Muscle of leg (tissue), 11 donors: ENCODE results near the gene HIPK2. TPM values are rescaled to one million over a fixed set of nuclear protein-coding genes. Genes with fewer than 3 reads are reported as not detected.

Experiments
- DNase-seq: peaks from one replicate; pipeline ENCODE4 v3.0.0; 2013
- H3K27ac ChIP-seq: one replicate; pipeline ENCODE4 v1.5.1; 2013; ENCODE audit warnings: mild to moderate bottlenecking, low read length, control low read depth
- H3K27me3 ChIP-seq: one replicate; pipeline ENCODE4 v1.6.1; 2013; ENCODE audit warnings: low read length; ENCODE audit not compliant: control insufficient read depth, insufficient read depth
- H3K36me3 ChIP-seq: one replicate; pipeline ENCODE4 v1.6.1; 2013; ENCODE audit warnings: low read length; ENCODE audit not compliant: control insufficient read depth, insufficient read depth
- H3K4me1 ChIP-seq: one replicate; pipeline ENCODE4 v1.6.1; 2013; ENCODE audit warnings: low read length; ENCODE audit not compliant: control insufficient read depth, insufficient read depth
- H3K4me3 ChIP-seq: one replicate; pipeline ENCODE4 v1.5.1; 2013; ENCODE audit warnings: low read length, control low read depth
- H3K9me3 ChIP-seq: replicated peaks from 2 replicates; pipeline ENCODE4 v1.6.1; 2013; ENCODE audit warnings: low read depth, low read length; ENCODE audit not compliant: control insufficient read depth
- WGBS: methylation state at CpG from one replicate; pipeline ENCODE4 v1.1.5; 2013; ENCODE audit warnings: missing lambda C conversion rate; ENCODE audit not compliant: insufficient coverage; 5-methylcytosine and 5-hydroxymethylcytosine counted together
- polyA plus RNA-seq, 8 donors: library from polyadenylated mRNA; unstranded; fragments of 120-200 nt; gene quantifications; one replicate each; pipeline versions ENCODE4 v1.2.1 to v1.2.3, GENCODE V29; 2013; ENCODE audit warnings: inconsistent platforms in 1 of 8, low replicate concordance in 1 of 8; ENCODE audit not compliant: insufficient read length in 8 of 8, insufficient read depth in 1 of 8
- total RNA-seq: library from RNA; stranded (reverse); fragments of 120-200 nt; gene quantifications from one replicate; pipeline ENCODE4 v1.2.4, GENCODE V29; 2013

HIPK2 gene
- total and polyA plus RNA-seq, 9 donors, result 6.6 to 14.2 (median 10.3) TPM

- H3K27me3 ChIP-seq, result no peaks in the 10 kb centered on the region
- peaks cover 36% of the 10 kb centered on the region for H3K36me3 ChIP-seq
- H3K4me1 ChIP-seq, result peaks cover 23% of the 10 kb centered on the region
- DNase-seq, result no peak
- no peaks in the 10 kb centered on the region for H3K9me3 ChIP-seq
- no peak overlapping the region for H3K4me3 ChIP-seq
- H3K27ac ChIP-seq, result no peak overlapping the region
Measured at GRCh38 chr7:139718141-139718540, 59.7 kb downstream of the HIPK2 start.

- no peak for DNase-seq
- H3K27me3 ChIP-seq, result no peaks in the 10 kb centered on the region
- H3K36me3 ChIP-seq, result peaks cover 36% of the 10 kb centered on the region
- H3K27ac ChIP-seq, result no peak overlapping the region
- no peaks in the 10 kb centered on the region for H3K9me3 ChIP-seq
- H3K4me1 ChIP-seq, result peaks cover 21% of the 10 kb centered on the region
- no peak overlapping the region for H3K4me3 ChIP-seq
- 98% methylated on average over 35 of the region's 39 CpGs for WGBS
Measured at GRCh38 chr7:139716156-139716942, 61.4 kb downstream of the HIPK2 start.

DNA sequence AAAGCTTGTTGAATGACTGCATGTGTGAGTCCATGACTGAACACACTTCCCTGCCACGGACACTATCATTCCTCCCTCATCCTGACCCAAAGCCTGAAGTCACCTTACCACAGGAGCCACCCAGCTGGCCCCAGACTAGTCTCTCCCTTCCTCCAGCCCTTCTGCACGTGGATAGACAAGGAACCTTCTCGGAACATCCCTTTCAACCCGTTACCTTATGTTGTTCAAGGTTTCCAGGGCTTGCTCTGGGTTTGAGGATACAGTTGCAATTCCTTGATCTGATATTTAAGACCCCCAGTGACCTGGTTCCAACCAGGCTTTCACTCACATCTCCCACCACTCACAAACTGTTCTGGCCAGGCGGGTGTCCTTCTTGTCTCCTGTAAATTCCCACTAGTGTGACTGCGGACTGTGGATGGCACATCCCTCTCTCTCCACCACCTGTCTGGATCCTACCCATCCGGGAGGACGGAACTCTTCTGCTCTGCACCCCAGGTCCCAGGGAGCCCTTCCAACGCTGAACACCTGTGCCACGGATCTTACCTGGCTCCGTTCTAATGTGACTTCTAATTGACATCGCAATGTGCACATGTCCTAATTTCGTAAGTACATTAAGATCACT is 62.5 kb downstream of the HIPK2 start:
- Histone ChIP-seq H3K27me3 (no peaks in the 10 kb centered on the region), H3K9me3 (no peaks in the 10 kb centered on the region), H3K36me3 (peaks cover 36% of the 10 kb centered on the region), H3K4me3 (no peak overlapping the region), H3K4me1 (peaks cover 16% of the 10 kb centered on the region), H3K27ac (no peak overlapping the region)
- no peak for DNase-seq
- 95% methylated on average over 9 of the region's 13 CpGs for WGBS

DNA sequence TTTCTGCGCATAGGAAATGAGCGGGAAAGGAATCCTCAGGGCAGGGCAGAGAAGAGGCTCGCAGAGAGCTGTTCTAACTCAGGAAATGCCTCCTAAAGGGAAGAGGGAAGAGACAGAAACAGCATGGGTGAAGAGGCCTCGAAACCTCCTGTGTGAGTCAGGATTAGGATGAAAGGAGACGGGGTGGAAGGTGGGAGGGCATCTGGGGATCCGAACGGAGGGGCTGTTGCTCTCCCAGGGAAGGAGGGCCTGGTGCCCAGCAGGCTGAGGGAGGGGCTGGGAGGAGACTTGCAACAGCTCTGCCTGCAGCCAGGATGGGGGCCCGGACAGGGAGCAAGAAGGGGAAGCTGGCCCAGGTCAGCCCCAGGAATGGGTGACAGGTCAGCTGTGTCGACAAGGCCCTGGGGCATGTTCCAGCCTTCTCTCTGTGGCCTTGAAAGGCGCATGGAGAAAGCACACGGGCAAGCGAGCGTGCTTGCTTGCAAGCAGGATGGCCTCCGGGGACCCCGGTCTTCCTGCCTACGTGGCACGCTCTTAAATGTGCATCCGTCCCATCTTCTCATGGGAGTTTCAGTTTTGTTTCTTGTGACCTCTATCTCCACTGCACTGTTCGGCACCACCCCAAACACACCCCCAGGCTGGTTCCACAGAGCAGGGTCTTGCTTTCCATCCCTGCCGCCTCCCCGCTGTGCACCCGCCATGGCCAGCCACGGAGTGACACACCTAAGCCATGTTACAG is 63.5 kb downstream of the HIPK2 start:
- H3K9me3 ChIP-seq, result no peaks in the 10 kb centered on the region
- peak; percentile 62 for DNase-seq
- H3K4me3 ChIP-seq, result no peak overlapping the region
- peak overlapping the region; percentile 59 for H3K27ac ChIP-seq
- WGBS, result 70% methylated on average over 20 of the region's 23 CpGs
- peaks cover 36% of the 10 kb centered on the region for H3K36me3 ChIP-seq
- H3K4me1 ChIP-seq, result peaks cover 21% of the 10 kb centered on the region
- H3K27me3 ChIP-seq, result no peaks in the 10 kb centered on the region

DNA sequence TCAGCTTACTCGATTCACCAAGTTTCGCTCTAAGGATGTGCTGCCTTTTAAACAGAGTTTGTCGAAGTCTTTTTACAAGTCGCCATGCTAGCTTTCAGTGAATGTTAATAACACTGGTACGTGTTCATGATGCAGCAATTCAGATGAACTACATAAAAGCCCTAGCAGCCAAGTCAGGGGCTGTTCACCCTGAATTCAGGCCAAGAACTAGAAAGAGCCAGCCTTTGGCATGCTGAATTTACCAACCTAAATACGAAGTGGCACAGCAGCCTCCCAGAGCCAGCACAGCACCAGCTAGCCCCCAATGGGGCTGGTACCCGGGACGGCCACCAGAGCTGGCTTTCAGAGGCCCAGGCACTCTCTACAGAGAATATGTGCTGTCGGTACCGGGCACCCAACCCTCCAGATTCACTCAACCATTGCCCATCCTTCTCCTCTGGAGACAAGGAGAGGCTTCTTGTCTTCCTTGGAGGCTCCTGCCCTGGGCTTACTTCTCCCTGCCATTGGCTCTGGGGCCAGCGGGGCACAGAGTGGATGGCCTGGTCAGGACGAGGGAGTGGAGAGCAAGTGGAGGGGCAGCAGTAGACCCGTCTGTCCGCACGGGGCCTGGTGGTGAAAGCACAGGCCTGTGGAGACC is 64.2 kb downstream of the HIPK2 start:
- DNase-seq, result no peak
- no peak overlapping the region for H3K4me3 ChIP-seq
- H3K9me3 ChIP-seq, result no peaks in the 10 kb centered on the region
- H3K27ac ChIP-seq, result peak overlapping the region; percentile 25
- H3K36me3 ChIP-seq, result peaks cover 36% of the 10 kb centered on the region
- 81% methylated on average over 13 of the region's 15 CpGs for WGBS
- H3K27me3 ChIP-seq, result no peaks in the 10 kb centered on the region
- peaks cover 21% of the 10 kb centered on the region for H3K4me1 ChIP-seq

GRCh38 chr7:139713061-139713460 is 64.7 kb downstream of the HIPK2 start:
- Histone ChIP-seq H3K27me3 (no peaks in the 10 kb centered on the region), H3K4me1 (peaks cover 21% of the 10 kb centered on the region), H3K4me3 (no peak overlapping the region), H3K9me3 (no peaks in the 10 kb centered on the region), H3K36me3 (peaks cover 36% of the 10 kb centered on the region), H3K27ac (no peak overlapping the region)
- no peak for DNase-seq
- WGBS, result 78% methylated on average over 6 of the region's 9 CpGs

- H3K36me3 ChIP-seq, result peaks cover 41% of the 10 kb centered on the region
- peaks cover 21% of the 10 kb centered on the region for H3K4me1 ChIP-seq
- H3K27ac ChIP-seq, result no peak overlapping the region
- DNase-seq, result no peak
- H3K4me3 ChIP-seq, result no peak overlapping the region
- no peaks in the 10 kb centered on the region for H3K27me3 ChIP-seq
- no peaks in the 10 kb centered on the region for H3K9me3 ChIP-seq
- 58% methylated on average over 9 of the region's 11 CpGs for WGBS
Measured at GRCh38 chr7:139711991-139712743, 65.6 kb downstream of the HIPK2 start.

DNA sequence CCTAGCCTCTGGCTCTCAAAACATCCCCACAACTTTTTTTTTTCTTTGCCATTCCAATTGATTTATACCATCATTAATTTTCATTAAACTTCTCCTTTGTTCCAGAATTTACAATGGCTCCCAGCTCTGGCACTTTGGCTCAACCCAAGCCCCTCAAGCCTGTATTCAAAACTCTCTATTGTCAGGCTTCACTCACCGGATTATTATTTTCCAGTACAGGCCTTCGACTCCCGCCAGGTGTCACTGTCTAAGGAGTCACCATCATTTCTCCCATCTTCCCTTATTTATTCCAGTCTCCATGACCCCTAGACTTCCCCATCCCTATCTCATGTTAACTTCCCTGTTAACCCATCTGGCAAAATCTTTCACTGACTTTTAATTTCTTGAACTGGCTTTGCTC is 67.8 kb downstream of the HIPK2 start:
- no peak overlapping the region for H3K27ac ChIP-seq

GRCh38 chr7:139709485-139709884 is 68.3 kb downstream of the HIPK2 start:
- peaks cover 25% of the 10 kb centered on the region for H3K4me1 ChIP-seq
- peak; percentile 78 for DNase-seq
- H3K4me3 ChIP-seq, result no peak overlapping the region
- H3K9me3 ChIP-seq, result no peaks in the 10 kb centered on the region
- 13% methylated on average over 1 of the region's 2 CpGs for WGBS
- H3K27ac ChIP-seq, result no peak overlapping the region
- peaks cover 19% of the 10 kb centered on the region for H3K36me3 ChIP-seq
- no peaks in the 10 kb centered on the region for H3K27me3 ChIP-seq

More for the DNA sequence above, 67.8 kb downstream of the HIPK2 start:
- H3K4me3 ChIP-seq, result no peak overlapping the region
- H3K4me1 ChIP-seq, result peaks cover 27% of the 10 kb centered on the region
- H3K27me3 ChIP-seq, result no peaks in the 10 kb centered on the region
- no peaks in the 10 kb centered on the region for H3K9me3 ChIP-seq
- peaks cover 25% of the 10 kb centered on the region for H3K36me3 ChIP-seq
- no peak for DNase-seq
- WGBS, result 94% methylated on average over 3 of the region's 3 CpGs
